GM12875 (cell line): ENCODE results near the gene DCP2.

Experiments used
- H3K4me3 ChIP-seq: one replicate; pipeline ENCODE4 v1.5.1; 2011; ENCODE audit warnings: low read depth, low read length, control low read depth
- TF ChIP-seq, protein P1 (sequence below): IDR thresholded peaks from 2 replicates; pipeline ENCODE4 v1.5.1; 2011; ENCODE audit warnings: low read depth, mild to moderate bottlenecking, control low read depth, inconsistent platforms, low read length, moderate library complexity, borderline replicate concordance; ENCODE audit not compliant: insufficient read depth

DCP2 gene

DNA sequence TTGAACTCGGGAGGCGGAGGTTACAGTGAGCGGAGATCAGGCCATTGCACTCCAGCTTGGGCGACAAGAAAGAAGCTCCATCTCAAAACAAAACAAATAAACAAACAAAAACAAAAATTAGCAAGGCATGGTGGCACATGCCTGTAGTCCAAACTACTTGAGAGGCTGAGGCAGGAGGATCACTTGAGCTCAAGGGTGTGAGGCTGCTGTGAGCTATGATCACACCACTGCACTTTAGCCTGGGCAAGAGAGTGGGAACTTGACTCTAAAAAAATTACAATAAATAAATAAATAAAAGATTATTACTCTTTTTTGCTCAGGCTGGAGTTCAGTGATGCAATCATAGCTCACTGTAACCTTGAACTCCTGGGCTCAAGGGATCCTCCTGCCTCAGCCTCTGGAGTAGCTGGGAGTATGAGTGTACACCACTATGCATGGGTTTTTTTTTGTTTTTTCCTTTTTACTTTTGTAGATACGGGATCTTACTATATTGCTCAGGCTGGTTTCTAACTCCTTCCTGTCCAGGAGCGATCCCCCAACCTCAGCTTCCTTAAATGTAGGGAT is 9.0 kb upstream of the DCP2 start:
- no peak overlapping the region for H3K4me3 ChIP-seq
- TF ChIP-seq, protein P1, sequence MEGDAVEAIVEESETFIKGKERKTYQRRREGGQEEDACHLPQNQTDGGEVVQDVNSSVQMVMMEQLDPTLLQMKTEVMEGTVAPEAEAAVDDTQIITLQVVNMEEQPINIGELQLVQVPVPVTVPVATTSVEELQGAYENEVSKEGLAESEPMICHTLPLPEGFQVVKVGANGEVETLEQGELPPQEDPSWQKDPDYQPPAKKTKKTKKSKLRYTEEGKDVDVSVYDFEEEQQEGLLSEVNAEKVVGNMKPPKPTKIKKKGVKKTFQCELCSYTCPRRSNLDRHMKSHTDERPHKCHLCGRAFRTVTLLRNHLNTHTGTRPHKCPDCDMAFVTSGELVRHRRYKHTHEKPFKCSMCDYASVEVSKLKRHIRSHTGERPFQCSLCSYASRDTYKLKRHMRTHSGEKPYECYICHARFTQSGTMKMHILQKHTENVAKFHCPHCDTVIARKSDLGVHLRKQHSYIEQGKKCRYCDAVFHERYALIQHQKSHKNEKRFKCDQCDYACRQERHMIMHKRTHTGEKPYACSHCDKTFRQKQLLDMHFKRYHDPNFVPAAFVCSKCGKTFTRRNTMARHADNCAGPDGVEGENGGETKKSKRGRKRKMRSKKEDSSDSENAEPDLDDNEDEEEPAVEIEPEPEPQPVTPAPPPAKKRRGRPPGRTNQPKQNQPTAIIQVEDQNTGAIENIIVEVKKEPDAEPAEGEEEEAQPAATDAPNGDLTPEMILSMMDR: no peak

DNA sequence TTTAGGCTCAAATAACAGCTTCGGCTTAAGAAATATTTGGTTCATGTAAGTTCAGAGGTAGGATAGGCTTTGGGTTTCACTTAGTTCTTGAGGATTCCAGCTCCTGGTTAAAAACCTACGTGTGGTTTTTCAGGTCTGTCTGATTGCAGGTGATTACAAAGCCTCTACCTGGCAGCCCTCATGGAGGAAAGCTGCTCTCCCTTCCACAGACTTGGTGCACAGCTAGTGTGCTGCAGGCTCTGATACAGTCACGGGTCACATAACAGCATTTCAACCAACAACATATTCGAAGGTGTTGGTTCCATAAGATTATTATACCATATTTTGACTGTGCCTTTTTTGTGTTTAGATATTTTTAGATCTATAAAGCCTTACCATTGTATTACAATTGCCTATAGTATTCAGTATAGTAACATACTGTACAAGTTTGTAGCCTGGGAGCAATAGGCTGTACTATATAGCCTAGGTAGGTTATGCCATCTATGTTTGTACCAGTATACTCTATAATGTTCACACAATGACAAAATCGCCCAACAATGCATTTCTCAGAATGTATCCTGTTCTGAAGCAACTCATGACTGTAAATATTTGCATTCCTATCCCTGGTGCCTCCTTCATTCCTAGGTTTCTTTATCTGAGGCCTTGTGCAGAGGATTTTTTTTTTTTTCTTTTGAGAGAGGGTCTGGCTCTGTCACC is 8.0 kb upstream of the DCP2 start:
- TF ChIP-seq, protein P1: no peak
- H3K4me3 ChIP-seq: no peak overlapping the region

DNA sequence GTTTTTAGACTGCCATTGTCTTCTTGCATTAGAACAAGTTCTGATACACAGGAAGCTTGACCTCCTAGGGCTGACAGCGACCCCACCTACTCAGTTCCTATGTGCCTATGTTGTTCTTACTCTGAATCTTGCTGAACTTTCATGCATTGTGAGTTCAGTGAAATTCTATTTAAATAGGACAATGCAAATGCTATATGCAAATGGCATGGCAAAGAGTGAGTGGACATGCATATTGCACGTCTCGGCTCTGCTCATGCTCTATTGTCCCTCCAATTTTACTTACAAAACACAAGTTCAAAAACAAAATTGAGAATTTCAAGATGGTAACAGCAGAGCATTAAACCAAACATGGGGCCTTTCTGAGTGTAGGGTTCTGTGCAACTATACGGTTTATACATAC is 5.3 kb upstream of the DCP2 start:
- H3K4me3 ChIP-seq: no peak overlapping the region
- TF ChIP-seq, protein P1: no peak

DNA sequence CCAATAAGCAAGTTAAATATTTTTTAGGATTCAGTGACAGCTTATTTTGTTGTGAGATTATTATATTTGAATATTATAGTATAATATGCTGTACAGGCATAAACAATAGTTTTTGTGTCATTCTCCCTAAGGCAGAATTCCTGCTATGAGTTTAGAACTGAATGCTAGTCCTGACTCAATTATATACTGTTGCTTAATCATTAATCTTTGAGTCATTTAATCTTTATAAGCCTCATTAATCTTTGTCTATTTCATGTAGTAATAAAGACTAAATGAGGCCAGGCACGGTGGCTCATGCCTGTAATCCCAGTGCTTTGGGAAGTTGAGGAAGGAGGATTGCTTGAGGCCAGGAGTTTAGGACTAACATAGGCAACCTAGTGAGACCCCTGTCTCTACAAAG is 3.6 kb upstream of the DCP2 start:
- TF ChIP-seq, protein P1: no peak
- no peak overlapping the region for H3K4me3 ChIP-seq

DNA sequence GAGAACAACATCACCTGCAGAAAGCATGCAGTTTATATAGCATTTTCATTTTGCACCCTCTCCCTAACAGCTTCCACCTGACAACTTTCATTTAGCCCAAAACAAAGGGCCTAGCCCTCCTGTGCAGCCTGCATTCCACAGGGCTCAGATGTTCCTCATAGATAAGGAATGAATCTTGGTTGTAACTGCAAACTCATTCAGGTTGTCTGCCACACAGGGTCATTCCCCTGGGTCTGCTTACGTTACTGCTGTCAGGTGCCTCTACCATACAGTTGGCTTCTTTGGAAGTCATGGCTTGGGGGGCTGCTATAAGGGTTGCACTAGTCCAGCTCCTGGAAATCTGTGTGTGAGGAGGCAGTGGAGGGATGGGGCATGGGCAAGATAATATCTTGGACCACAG is 2.7 kb upstream of the DCP2 start:
- H3K4me3 ChIP-seq: no peak overlapping the region
- TF ChIP-seq, protein P1: no peak

DNA sequence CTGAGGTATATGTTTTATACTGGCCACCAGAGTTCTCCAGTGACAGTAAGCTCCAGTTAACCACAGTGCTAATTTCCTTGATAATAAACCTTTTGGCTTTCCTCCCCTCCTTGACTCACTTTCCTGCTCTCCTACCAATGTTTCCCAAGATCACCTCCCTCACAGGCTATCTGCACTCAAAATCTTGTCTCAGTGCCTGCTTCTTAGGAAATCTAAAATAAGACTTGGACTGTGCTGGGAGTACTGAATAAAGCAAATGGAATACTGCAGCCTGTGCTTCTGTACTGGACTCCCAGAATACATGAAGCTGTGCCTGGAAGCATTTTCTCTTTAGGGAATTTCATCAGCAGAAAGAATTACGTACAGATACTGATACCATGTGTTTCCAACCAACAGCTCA is 1.7 kb upstream of the DCP2 start:
- TF ChIP-seq, protein P1: no peak
- H3K4me3 ChIP-seq: no peak overlapping the region

DNA sequence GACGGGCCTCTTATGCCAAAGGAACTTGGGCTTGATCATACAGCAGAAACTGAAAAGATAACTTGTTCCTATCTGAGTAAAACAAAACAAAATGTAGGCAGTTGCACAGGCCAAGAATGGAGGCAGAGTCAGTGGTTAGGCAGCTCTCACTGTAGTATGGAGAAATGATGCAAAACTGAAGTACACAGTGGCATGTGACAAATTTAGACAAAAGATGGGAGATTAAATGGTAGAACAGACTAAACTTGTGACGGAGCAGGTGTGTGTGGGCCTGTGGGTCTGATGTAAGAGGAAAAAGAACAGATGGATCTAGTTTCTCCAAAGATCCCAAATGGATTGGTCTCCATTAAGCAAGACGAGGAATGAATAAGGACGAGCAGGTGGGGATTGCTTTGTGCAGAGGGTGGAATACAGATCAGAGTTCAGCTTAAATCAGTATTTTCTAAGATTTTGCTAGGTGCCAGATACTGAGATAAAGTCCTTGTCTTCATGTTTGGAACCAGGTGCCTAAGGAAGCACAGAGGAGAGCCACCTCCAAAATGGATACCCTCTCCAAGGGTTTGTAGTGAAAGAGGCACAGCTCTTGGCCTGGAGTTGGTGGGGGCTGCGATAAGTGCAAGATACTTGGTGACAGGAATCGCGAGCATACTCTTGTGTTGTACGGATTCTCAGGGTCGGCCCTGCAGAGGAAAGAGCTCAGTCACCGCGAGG is 722 bp upstream of the DCP2 start:
- TF ChIP-seq, protein P1: no peak
- H3K4me3 ChIP-seq: peak overlapping the region; percentile 59
